ENCODE data around the gene ARHGAP22.

The ARHGAP22 gene

GRCh38 chr10:48517911-48518811 lies 86.7 kb downstream of the ARHGAP22 start:
- FAIRE-seq, result no peak
- TF ChIP-seq CTCF (IDR thresholded peaks at IDR 0.05; ENCODE audit: insufficient read depth, missing control alignments), result no peak
- no peak for DNase-seq (ENCODE audit: insufficient read length, low spot score)

GRCh38 chr10:48517482-48517881 lies 87.4 kb downstream of the ARHGAP22 start:
- TF ChIP-seq CTCF (IDR thresholded peaks at IDR 0.05; ENCODE audit: insufficient read depth, missing control alignments), result no peak
- no peak for DNase-seq (ENCODE audit: insufficient read length, low spot score)
- FAIRE-seq, result no peak

GRCh38 chr10:48516911-48517310 lies 88.0 kb downstream of the ARHGAP22 start:
- no peak for DNase-seq (ENCODE audit: insufficient read length, low spot score)
- no peak for FAIRE-seq
- TF ChIP-seq CTCF (IDR thresholded peaks at IDR 0.05; ENCODE audit: insufficient read depth, missing control alignments), result no peak

DNA sequence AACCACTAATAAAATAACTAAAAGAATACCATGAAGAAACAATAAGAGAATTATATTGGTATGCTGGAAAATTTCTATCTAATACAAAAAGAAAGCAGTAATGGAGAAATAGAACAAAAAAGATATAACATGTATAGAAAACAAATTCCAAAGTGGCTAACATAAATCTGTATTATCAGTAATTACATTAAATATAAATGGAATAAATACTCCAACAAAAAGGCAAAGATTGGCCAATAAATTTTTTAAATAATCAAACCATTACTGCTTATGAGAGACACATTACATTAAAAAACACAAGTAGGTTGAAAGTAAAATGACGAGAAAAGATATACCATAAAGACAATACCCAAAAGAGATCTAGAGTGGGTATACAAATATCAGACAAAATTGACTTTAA lies 90.0 kb downstream of the ARHGAP22 start:
- DNase-seq (ENCODE audit: insufficient read length, low spot score) (no peak), FAIRE-seq (no peak)
- no peak for TF ChIP-seq CTCF (IDR thresholded peaks at IDR 0.05; ENCODE audit: insufficient read depth, missing control alignments)

DNA sequence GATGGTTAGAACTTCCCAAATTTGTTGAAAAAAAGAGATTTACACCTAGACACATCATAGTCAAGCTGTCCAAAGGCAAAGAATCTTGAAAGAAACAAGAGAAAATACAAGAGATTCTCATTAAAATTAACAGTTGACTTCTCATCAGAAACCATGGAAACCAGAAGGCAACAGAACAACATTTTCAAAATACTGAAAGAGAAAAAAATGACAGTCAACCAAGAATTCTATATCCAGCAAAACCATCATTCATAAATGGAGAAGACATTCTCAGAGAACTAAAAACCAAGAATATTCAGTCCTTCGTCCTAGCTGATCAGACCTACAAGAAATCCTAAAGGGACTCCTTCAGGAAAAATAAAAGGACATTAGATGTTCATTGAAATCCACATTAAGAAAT lies 90.6 kb downstream of the ARHGAP22 start:
- FAIRE-seq (no peak), DNase-seq (ENCODE audit: insufficient read length, low spot score) (no peak)
- TF ChIP-seq CTCF (IDR thresholded peaks at IDR 0.05; ENCODE audit: insufficient read depth, missing control alignments), result no peak

DNA sequence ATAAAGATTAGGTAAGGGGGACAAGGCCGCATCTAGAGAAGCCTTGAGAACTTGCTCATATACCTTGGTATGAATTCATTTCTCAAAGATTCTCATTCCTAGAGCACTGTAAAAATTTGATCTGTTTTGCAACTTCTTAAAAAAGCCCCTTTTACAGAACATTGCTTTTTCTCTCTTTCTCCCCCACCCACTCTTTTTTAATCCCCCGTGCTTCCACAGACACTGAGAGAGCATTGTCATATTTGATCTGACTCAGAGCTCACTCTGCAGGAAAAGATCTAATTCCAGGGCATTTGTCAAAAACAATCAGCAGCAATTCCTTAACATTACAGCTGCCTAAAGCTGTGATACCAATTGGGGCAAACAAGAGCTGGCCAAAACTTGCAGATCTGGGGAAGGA lies 92.0 kb downstream of the ARHGAP22 start:
- TF ChIP-seq CTCF (IDR thresholded peaks at IDR 0.05; ENCODE audit: insufficient read depth, missing control alignments), result no peak
- FAIRE-seq (no peak), DNase-seq (ENCODE audit: insufficient read length, low spot score) (no peak)

GRCh38 chr10:48511875-48512231 lies 93.0 kb downstream of the ARHGAP22 start:
- DNase-seq (ENCODE audit: insufficient read length, low spot score) (no peak), FAIRE-seq (no peak)
- no peak for TF ChIP-seq CTCF (IDR thresholded peaks at IDR 0.05; ENCODE audit: insufficient read depth, missing control alignments)

Measured in D721Med (cell line).